Stimulated activated CD4-positive, alpha-beta T cell treated with anti-CD3 and anti-CD28 coated beads, TNF-alpha, amount 100 ng/mL, for 4 hours (primary cell): ENCODE results near the gene TBC1D12.
"Not testable (repeated sequence)": the region's sequence is repeated elsewhere in the genome, so short reads cannot be mapped to it uniquely, and the experiment has no call there.

ENCODE experiments used
- DNase-seq, 3 experiments: peaks; one replicate each; pipeline ENCODE4 v3.0.0-alpha.2; 2020; ENCODE audit warnings: low read depth in 3 of 3

The TBC1D12 gene

GRCh38 chr10:94402204-94402842, at the start of gene TBC1D12:
Gene TBC1D12, plus strand, starts transcription at chr10:94402541. Its CDS starts 73 bp downstream, at chr10:94402614.
- DNase-seq: peak in 2 of 3 experiments; percentile 12 to 18

DNA sequence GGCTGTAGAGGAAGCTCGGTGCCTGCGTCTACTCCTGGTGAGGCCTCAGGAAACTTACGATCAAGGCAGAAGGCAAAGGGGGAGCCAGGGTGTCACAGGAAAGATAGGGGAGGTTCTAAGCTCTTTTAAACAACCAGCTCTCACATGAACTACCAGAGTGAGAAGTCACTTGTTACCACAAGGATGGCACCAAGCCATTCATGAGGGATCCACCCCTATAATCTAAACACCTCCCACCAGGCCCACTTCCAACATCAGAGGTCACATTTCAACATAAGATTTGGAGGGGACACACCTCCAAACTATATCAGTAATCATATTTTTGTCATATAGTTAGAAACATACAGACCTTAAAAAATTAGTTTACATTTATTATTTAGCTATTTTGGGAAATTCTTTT, 49.0 kb upstream of the TBC1D12 start:
- no peak for DNase-seq

GRCh38 chr10:94355841-94356240, 46.5 kb upstream of the TBC1D12 start:
- DNase-seq: no peak

GRCh38 chr10:94357193-94357592, 45.1 kb upstream of the TBC1D12 start:
- no peak for DNase-seq

DNA sequence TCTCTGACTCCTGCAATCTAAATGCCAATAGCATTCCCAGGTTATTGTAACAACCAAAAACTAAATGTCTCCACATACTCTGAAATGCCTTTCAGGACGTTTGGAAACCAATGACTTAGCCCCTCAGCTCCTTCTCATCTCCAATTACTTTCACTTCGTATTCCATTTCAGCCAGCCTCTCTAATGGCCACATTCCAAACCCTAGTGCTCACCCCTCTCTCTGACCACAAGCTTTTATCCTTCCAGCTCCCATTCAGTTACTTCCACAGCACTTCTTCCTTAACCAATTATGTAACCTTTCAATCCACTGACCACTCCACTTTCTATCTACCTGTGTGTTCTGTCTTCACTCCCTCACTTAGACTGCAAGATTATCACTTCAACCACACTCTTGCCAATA, 43.9 kb upstream of the TBC1D12 start:
- no peak for DNase-seq

DNA sequence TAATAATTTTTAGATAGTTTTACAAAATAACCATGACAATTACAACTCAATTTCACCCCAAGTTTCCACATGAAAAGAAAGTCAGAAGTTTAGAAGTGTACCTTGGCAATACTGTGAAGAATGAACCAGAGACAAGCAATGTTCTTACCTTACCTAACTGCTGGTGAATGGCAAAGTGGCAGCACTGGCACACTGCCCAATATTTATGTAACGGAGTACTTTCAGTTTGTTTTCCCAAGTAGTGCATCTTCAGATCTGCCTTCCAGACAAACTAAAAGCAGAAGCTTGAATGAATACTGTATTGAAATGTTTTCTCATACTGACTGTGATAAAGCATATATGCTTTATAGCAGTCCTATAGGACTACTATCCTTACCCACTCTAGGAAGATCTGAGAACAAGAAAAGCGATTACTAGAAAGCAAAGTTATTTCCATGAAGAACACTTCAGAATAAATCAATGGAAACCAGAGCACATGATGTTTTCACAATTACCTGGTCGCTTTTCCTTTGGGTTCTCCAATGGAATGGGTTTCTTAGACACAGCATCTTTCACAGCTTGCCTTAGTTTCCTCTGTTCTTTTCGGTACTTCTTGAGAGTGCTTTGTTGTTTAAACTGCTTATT, 41.1 kb upstream of the TBC1D12 start:
- DNase-seq: no peak

DNA sequence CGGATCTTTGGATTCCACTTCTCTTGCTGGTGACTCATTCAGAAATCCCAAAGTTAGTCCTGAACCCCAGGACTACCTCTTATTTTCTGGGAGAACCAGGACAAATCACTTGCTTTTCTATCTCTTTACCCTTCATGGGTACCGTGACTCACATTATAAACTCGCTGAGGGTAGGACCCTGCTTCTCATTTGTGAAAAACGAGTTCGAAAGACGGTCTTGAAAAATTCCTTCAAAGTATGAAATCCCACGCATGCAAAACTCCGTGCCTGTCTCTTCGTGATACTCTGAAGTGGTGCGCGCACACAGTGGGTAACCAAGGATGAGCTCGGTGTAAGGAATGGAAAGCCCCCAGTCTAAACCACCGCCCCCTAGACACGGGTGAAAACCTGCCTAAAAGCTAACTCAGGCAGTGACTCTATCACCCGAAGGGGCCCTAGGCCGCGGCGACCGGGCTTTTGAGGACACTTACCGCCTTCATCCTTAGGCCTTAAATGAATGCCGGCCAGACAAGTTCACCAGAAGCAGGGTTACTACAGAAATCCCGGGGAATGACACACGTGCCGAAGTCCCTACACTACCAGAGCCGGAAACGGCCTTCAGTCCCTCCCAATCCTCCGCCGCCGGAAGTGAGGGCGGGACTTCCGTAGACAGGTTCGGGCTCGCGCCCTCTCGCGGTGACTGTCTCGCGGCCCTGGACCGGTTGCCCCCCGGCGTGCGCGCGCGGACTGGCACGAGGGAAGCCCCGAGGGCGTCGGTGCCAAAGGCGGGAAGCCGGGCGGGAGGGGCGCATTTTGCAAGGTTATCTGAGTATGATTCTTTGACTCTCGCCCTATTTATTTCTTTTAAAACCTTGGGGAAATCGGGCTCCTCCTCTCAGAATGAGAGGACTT, 39.7 kb upstream of the TBC1D12 start, which contains the start of gene NOC3L:
Gene NOC3L (minus strand): TSS at position 580 of the 891 bp plus-strand sequence. CDS start 101 bp downstream, at position 479.
- peak; percentile 91 to 96 (median 95) for DNase-seq

GRCh38 chr10:94363251-94363565, 39.1 kb upstream of the TBC1D12 start:
- DNase-seq: no peak

GRCh38 chr10:94364482-94364881, 37.9 kb upstream of the TBC1D12 start:
- no peak for DNase-seq

- DNase-seq: no peak
These were observed 36.0 kb upstream of the TBC1D12 start for GRCh38 chr10:94366382-94366781.

GRCh38 chr10:94370501-94370900, 31.8 kb upstream of the TBC1D12 start:
- no peak for DNase-seq

GRCh38 chr10:94375374-94375773, 27.0 kb upstream of the TBC1D12 start:
- no peak for DNase-seq

DNA sequence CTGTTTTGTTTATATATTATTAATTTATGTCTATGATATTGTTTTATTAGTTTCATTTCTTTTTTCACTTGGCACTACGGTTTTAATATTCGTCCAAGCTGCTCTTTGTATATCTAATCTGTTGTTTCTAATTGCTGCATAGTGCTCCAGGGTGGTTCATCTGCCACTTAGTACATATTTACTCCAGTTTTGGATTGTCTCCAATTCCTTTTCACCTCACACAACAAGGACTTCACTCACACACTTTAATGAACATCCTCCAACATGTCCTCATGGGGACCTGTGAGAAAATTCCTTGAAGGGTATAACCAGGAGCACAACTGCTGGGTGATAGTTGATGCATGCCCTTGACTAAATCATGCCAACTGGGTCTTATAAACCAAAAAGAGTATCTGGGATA, 25.5 kb upstream of the TBC1D12 start:
- DNase-seq: no peak

GRCh38 chr10:94383530-94383929, 18.8 kb upstream of the TBC1D12 start:
- DNase-seq: no peak

DNA sequence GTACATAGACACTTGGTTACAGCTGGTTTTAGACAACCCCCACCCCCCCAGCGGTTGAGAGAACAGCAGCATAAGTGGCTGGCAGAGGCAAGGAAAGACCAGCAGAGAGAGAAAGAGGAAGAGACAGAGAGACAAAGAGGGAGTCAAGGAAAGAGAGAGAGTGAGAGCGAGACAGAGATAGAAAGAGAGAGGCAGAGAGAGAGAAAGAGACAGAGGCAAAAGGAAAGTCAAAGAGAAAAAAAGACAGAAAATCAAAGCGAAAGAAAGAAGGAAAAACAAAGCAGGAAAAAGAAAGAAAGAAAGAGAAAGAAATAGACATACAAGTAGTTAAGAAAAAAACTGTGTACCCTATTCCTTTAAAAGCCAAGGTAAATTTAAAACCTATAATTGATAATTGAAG, 16.6 kb upstream of the TBC1D12 start:
- DNase-seq: not testable (repeated sequence)

DNA sequence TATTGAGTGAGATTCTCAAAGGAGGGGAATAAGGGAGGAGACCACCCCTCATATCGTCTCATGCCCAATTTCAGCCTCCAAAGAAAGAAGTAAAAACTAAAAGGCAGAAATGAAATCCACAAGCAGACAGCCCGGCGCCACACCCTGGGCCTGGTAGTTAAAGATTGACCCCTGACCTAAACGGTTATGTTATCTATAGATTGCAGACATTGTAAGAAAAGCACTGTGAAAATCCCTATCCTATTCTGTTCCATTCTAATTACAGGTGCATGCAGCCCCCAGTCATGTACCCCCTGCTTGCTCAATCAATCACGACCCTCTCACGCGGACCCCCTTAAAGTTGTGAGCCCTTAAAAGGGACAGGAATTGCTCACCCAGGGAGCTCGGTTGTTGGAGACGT, 10.2 kb upstream of the TBC1D12 start:
- DNase-seq: not testable (repeated sequence)

DNA sequence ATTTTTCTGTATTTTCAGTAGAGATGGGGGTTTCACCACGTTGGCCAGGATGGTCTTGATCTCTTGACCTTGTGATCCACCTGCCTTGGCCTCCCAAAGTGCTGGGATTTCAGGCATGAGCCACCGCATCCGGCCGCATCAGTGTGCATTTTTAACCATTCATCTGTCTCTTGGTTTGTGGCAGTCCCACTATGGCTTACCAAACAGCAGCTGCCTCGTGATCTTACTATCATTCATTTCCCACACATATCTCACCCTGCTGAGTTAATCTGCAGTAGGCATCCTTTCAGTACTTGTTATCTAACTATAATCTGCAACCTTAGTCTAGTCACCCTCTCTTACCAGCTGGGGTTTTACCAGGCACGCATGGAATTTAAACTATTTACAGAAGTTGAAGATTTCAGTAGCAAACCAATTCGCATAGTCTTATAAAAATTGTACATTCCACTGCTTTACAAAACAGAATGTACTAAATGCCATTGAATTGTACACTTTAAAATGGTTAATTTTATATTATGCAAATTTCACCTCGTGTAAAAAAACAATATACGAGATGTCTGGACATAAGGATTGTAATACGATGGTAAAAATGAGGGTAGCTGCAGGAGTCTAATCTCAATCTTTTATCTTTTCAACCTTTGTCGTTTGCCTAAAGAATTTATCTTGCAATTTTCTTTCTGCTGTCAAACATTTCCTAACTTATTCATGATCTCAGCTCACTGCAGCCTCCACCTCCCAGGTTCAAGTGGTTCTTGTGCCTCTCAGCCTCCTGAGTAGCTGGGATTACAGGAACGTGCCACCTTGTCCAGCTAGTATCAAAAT, 4.6 kb upstream of the TBC1D12 start:
- DNase-seq: no peak

DNA sequence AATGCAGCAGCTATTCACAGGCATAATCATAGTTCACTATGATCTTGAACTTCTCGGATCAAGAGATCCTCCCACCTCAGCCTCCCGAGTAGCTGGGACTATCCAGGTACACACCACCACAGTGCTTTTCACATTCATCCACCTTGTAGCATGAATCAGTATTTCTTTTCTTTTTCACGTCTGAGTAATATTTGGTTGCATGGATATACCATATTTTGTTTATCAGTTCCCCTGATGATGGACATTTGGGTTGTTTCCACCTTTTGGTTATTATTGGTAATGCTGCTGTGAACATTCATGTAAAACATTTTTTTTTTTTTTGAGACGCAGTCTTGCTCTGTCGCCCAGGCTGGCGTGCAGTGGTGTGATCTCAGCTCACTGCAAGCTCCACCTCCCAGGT, 3.6 kb upstream of the TBC1D12 start:
- no peak for DNase-seq

DNA sequence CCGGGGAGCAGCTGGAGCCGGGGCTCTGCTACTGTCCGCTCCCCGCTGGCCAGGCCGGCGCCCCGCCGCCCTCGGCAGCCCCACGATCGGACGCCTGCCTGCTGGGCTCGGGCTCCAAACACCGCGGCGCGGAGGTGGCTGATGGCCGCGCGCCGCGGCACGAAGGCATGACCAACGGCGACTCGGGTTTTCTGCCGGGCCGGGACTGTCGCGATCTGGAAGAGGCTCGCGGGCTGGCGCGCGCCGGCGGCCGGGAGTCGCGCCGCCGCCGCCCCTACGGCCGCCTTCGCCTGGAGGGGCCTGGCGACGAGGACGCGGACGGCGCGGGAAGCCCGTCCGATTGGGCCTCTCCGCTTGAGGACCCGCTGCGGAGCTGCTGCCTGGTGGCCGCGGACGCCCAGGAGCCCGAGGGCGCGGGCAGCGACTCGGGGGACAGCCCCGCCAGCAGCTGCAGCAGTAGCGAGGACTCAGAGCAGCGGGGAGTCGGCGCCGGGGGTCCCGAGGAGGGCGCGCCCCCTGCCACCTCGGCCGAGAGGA, 570 bp downstream of the TBC1D12 start:
- DNase-seq: peak in 1 of 3 experiments; percentile 2

DNA sequence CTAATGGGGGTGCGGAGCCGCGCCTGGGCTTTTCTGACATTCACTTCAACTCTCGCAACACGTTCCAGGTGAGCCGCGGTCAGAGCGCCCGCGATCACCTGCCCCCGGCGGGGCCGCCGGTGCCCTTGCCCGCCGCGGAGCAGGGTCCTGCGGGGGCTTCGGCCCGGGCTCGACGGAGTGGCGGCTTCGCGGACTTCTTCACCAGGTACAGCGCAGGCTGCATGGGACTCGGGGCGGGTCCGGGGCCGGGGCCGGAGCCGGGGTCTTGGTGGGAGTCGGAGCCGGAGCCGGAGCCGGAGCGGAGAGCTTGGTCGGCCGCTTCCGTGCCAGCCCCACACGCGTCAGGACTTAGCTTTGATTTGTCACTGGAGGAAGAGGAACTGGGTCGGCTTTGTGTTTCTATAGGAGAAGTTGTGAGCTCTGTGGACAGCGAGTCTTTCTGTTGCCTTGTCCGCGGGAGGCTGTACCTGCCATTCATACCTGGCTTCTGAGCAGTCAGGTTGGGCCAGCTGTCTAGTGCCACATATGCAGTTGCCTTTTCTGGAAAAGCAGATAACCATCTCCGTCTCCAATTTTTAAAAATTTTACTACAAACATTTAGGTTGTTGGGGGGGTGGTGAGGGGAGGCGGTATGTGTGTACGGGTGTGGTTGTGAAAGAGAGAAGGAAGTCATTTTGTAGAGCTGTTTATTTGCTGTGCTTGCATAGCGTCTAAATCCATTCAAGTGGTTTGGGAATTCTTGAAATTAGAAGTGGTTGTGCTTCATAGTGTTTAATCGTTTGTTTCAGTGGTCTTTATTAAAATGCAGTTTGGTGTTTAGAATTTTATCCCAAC, 1.3 kb downstream of the TBC1D12 start:
- DNase-seq: peak in 1 of 3 experiments; percentile 1

- DNase-seq: no peak
These were observed 3.1 kb downstream of the TBC1D12 start for GRCh38 chr10:94405406-94405805.
